ENCODE data around the gene FYB1.
A peak's percentile ranks its signal among the peaks of the same experiment; 100 is the strongest.

Gene FYB1

GRCh38 chr5:39203951-39204350, 15.4 kb downstream of the FYB1 start:
- DNase-seq: no peak

GRCh38 chr5:39203275-39203922, 16.0 kb downstream of the FYB1 start:
- no peak for DNase-seq

GRCh38 chr5:39202597-39203274, 16.6 kb downstream of the FYB1 start:
- no peak for DNase-seq

GRCh38 chr5:39201781-39202596, 17.4 kb downstream of the FYB1 start:
- DNase-seq: no peak

- no peak for DNase-seq
Observed at GRCh38 chr5:39201160-39201780, 18.1 kb downstream of the FYB1 start.

- no peak for DNase-seq
Observed at GRCh38 chr5:39200081-39200480, 19.3 kb downstream of the FYB1 start.

- DNase-seq: no peak
Observed at GRCh38 chr5:39199335-39199734, 20.0 kb downstream of the FYB1 start.

- no peak for DNase-seq
Observed at GRCh38 chr5:39198127-39198526, 21.2 kb downstream of the FYB1 start.

- no peak for DNase-seq
Observed at GRCh38 chr5:39197556-39197955, 21.8 kb downstream of the FYB1 start.

GRCh38 chr5:39195198-39195826, 24.1 kb downstream of the FYB1 start:
- DNase-seq: no peak

- DNase-seq: peak; percentile 70
Observed at GRCh38 chr5:39194466-39195136, 24.8 kb downstream of the FYB1 start.

GRCh38 chr5:39193553-39194465, 25.6 kb downstream of the FYB1 start:
- no peak for DNase-seq

- no peak for DNase-seq
Observed at GRCh38 chr5:39192450-39193160, 26.8 kb downstream of the FYB1 start.

- DNase-seq: no peak
Observed at GRCh38 chr5:39191216-39191615, 28.1 kb downstream of the FYB1 start.

GRCh38 chr5:39190311-39191102, 28.9 kb downstream of the FYB1 start:
- no peak for DNase-seq

- DNase-seq: no peak
Observed at GRCh38 chr5:39189292-39189955, 29.9 kb downstream of the FYB1 start.

- DNase-seq: no peak
Observed at GRCh38 chr5:39187831-39188731, 31.3 kb downstream of the FYB1 start.
